Endodermal cell (in vitro differentiated cells): ENCODE results near the gene WWP2. TPM values are rescaled to one million over a fixed set of nuclear protein-coding genes. Genes with fewer than 3 reads are reported as not detected.
A peak's percentile ranks its signal among the peaks of the same experiment; 100 is the strongest.

Experiments used
- DNase-seq: peaks from one replicate; pipeline ENCODE4 v3.0.0-alpha.2; 2017
- H3K27ac ChIP-seq: 2 replicates; pipeline ENCODE4 v1.5.1; 2013; ENCODE audit warnings: mild to moderate bottlenecking, low read depth, low read length, moderate library complexity
- H3K27me3 ChIP-seq: 2 replicates; pipeline ENCODE4 v1.6.1; 2013; ENCODE audit warnings: mild to moderate bottlenecking, low read length, moderate library complexity; ENCODE audit not compliant: insufficient read depth, control insufficient read depth, poor library complexity, severe bottlenecking
- H3K36me3 ChIP-seq: 2 replicates; pipeline ENCODE4 v1.7.0; 2013; ENCODE audit warnings: mild to moderate bottlenecking, low read length, moderate library complexity; ENCODE audit not compliant: control insufficient read depth, insufficient read depth
- H3K4me1 ChIP-seq: one replicate; pipeline ENCODE4 v1.7.0; 2013; ENCODE audit warnings: low read length; ENCODE audit not compliant: control insufficient read depth, insufficient read depth
- H3K4me3 ChIP-seq: 2 replicates; pipeline ENCODE4 v1.5.1; 2013; ENCODE audit warnings: mild to moderate bottlenecking, low read length, moderate library complexity
- H3K9ac ChIP-seq: 2 replicates; pipeline ENCODE4 v1.6.1; 2013; ENCODE audit warnings: mild to moderate bottlenecking, low read length, moderate library complexity; ENCODE audit not compliant: poor library complexity, severe bottlenecking; ENCODE audit errors: extremely low read depth
- H3K9me3 ChIP-seq: 2 replicates; pipeline ENCODE4 v1.6.1; 2013; ENCODE audit warnings: mild to moderate bottlenecking, low read length, moderate library complexity; ENCODE audit not compliant: control insufficient read depth
- H3K27ac Mint-ChIP-seq: 2 replicates; pipeline ENCODE4 v1.8.0; 2020; ENCODE audit warnings: mixed read lengths
- H3K27me3 Mint-ChIP-seq: 2 replicates; pipeline ENCODE4 v1.8.0; 2021; ENCODE audit warnings: mild to moderate bottlenecking, mixed read lengths; ENCODE audit not compliant: insufficient read depth
- H3K36me3 Mint-ChIP-seq: 2 replicates; pipeline ENCODE4 v1.8.0; 2020; ENCODE audit warnings: low read depth, mixed read lengths
- H3K4me1 Mint-ChIP-seq: 2 replicates; pipeline ENCODE4 v1.8.0; 2020; ENCODE audit warnings: mixed read lengths
- H3K4me3 Mint-ChIP-seq: 2 replicates; pipeline ENCODE4 v1.8.0; 2020; ENCODE audit warnings: mild to moderate bottlenecking, moderate library complexity, mixed read lengths
- H3K9me3 Mint-ChIP-seq: 2 replicates; pipeline ENCODE4 v1.8.0; 2020; ENCODE audit warnings: mild to moderate bottlenecking, mixed read lengths
- CTCF ChIP-seq: fragments of 200-600 bp; sonication (generic); conservative IDR thresholded peaks from 2 replicates; pipeline ENCODE4 v1.5.0; 2021; ENCODE audit warnings: antibody characterized with exemption, mild to moderate bottlenecking
- WGBS, 2 experiments: methylation state at CpG; one replicate each; pipeline versions ENCODE4 v1.1.5 to v1.1.7; 2013; ENCODE audit warnings: missing lambda C conversion rate in 2 of 2, mixed read lengths in 1 of 2; ENCODE audit not compliant: insufficient coverage in 1 of 2, insufficient read length in 1 of 2; 5-methylcytosine and 5-hydroxymethylcytosine counted together
- total RNA-seq, 2 donors: library from RNA; stranded (reverse); fragmentation: NEBNext Ultra II Directional in 1 of 2; extraction: Animal tissue kit (Norgen Biotek cat#: 25700) in 1 of 2; gene quantifications; 2 replicates in 1 of 2; 3 replicates in 1 of 2; pipeline ENCODE4 v1.2.1, GENCODE V29; 2021

WWP2 gene
- total RNA-seq, 2 donors from 2014 or later: 42.3 to 50.0 TPM

GRCh38 chr16:69773260-69773947 is 11.3 kb downstream of the WWP2 start:
- DNase-seq: no peak
- no peaks in the 10 kb centered on the region for H3K27me3 Mint-ChIP-seq
- H3K9me3 Mint-ChIP-seq: peaks cover 10% of the 10 kb centered on the region
- 91 to 92% methylated on average over 5 to 6 of the region's 6 CpGs for WGBS, 2 experiments
- no peak for TF ChIP-seq CTCF
- Histone ChIP-seq H3K4me1 (no peaks in the 10 kb centered on the region), H3K27ac (no peak overlapping the region), H3K9ac (no peak overlapping the region), H3K36me3 (peaks cover 8% of the 10 kb centered on the region), H3K27me3 (no peaks in the 10 kb centered on the region), H3K4me3 (no peak overlapping the region), H3K9me3 (peaks cover 15% of the 10 kb centered on the region)
- H3K36me3 Mint-ChIP-seq: peaks cover 21% of the 10 kb centered on the region
- H3K4me1 Mint-ChIP-seq: peaks cover 15% of the 10 kb centered on the region
- H3K4me3 Mint-ChIP-seq: no peak overlapping the region
- peak overlapping the region; percentile 20 for H3K27ac Mint-ChIP-seq

- Histone ChIP-seq H3K4me1 (no peaks in the 10 kb centered on the region), H3K36me3 (peaks cover 8% of the 10 kb centered on the region), H3K27ac (no peak overlapping the region), H3K4me3 (no peak overlapping the region), H3K9me3 (peaks cover 15% of the 10 kb centered on the region), H3K27me3 (no peaks in the 10 kb centered on the region), H3K9ac (no peak overlapping the region)
- Mint-ChIP-seq H3K27me3 (no peaks in the 10 kb centered on the region), H3K4me3 (no peak overlapping the region), H3K36me3 (peaks cover 19% of the 10 kb centered on the region), H3K27ac (no peak overlapping the region), H3K4me1 (peaks cover 15% of the 10 kb centered on the region), H3K9me3 (peaks cover 10% of the 10 kb centered on the region)
- TF ChIP-seq CTCF: no peak
- no peak for DNase-seq
Observed at GRCh38 chr16:69775563-69775962, 13.4 kb downstream of the WWP2 start.

- peaks cover 15% of the 10 kb centered on the region for H3K9me3 ChIP-seq
- H3K4me1 Mint-ChIP-seq: no peaks in the 10 kb centered on the region
- no peak overlapping the region for H3K9ac ChIP-seq
- no peak overlapping the region for H3K27ac ChIP-seq
- H3K9me3 Mint-ChIP-seq: peaks cover 10% of the 10 kb centered on the region
- no peaks in the 10 kb centered on the region for H3K27me3 Mint-ChIP-seq
- 100% methylated on average over 1 of the region's 2 CpGs; no CpG with 5 or more reads in 1 of the 2 experiments for WGBS, 2 experiments
- no peak overlapping the region for H3K4me3 ChIP-seq
- TF ChIP-seq CTCF: no peak
- H3K36me3 ChIP-seq: peaks cover 8% of the 10 kb centered on the region
- no peaks in the 10 kb centered on the region for H3K27me3 ChIP-seq
- H3K4me3 Mint-ChIP-seq: no peak overlapping the region
- no peaks in the 10 kb centered on the region for H3K4me1 ChIP-seq
- DNase-seq: no peak
- peaks cover 35% of the 10 kb centered on the region for H3K36me3 Mint-ChIP-seq
- H3K27ac Mint-ChIP-seq: no peak overlapping the region
Observed at GRCh38 chr16:69779724-69780123, 17.6 kb downstream of the WWP2 start.
